A549 (cell line): ENCODE measurements around the gene SH3D21. TPM values are rescaled to one million over a fixed set of nuclear protein-coding genes. Genes with fewer than 3 reads are reported as not detected.

Source experiments
- ATAC-seq, 2 experiments: fragments of 200-7000 bp in 1 of 2; fragments of >200 bp in 1 of 2; cut with Nextera tagmentation in 1 of 2; cut with Tn5 transposase in 1 of 2; 3 replicates each; pipeline versions ENCODE4 v1.8.0 to v1.9.1; 2018 to 2020; ENCODE audit warnings: mild to moderate bottlenecking in 1 of 2, moderate library complexity in 1 of 2
- CTCF ChIA-PET: fragments of 300-600 bp; sonication (Branson Sonifier 250); formaldehyde crosslinking; extraction: SDS; loops from one replicate; lab custom pipeline; 2021; ENCODE audit warnings: antibody characterized with exemption, inconsistent platforms; lab: Yijun Ruan, JAX
- POLR2A ChIA-PET: fragments of 350-600 bp; formaldehyde crosslinking; extraction: SDS; loops from one replicate; lab custom pipeline; 2021; ENCODE audit warnings: antibody characterized with exemption, inconsistent platforms; lab: Yijun Ruan, JAX
- DNase-seq, 2 experiments: peaks; one replicate each; pipeline versions ENCODE4 v3.0.0 to v3.0.0-alpha.2; 2011 to 2016; ENCODE audit warnings: low read depth in 1 of 2, low spot score in 1 of 2
- FAIRE-seq: peaks from 2 replicates; lab custom pipeline; 2011; peaks lifted over from hg19 to GRCh38; lab: Jason Lieb, UNC
- H3K27ac ChIP-seq, 2 experiments: fragments of >200 bp; sonication (Bioruptor Twin); formaldehyde crosslinking; 3 replicates each; pipeline ENCODE4 v1.5.1; 2016 to 2017
- H3K4me1 ChIP-seq: fragments of >200 bp; sonication (Bioruptor Twin); formaldehyde crosslinking; 3 replicates; pipeline ENCODE4 v1.6.1; 2016
- H3K4me2 ChIP-seq: fragments of >200 bp; sonication (Bioruptor Twin); formaldehyde crosslinking; 3 replicates; pipeline ENCODE4 v1.6.1; 2016
- H3K4me3 ChIP-seq: fragments of >200 bp; sonication (Bioruptor Twin); formaldehyde crosslinking; 3 replicates; pipeline ENCODE4 v1.5.1; 2016
- H3K9me3 ChIP-seq: fragments of >200 bp; sonication (Bioruptor Twin); formaldehyde crosslinking; 3 replicates; pipeline ENCODE4 v1.6.1; 2016
- ATOH8 ChIP-seq: fragments of 250-450 bp; sonication (Bioruptor Pico); IDR thresholded peaks from 2 replicates; pipeline ENCODE4 v1.5.0; 2020; ENCODE audit warnings: low read depth, mild to moderate bottlenecking, moderate library complexity
- CBX8 ChIP-seq: fragments of 200-600 bp; sonication (generic); IDR thresholded peaks from 2 replicates; pipeline ENCODE4 v1.6.1; 2016
- CEBPB ChIP-seq, 2 experiments: fragments of >200 bp in 1 of 2; sonication (Bioruptor Twin) in 1 of 2; formaldehyde crosslinking in 1 of 2; IDR thresholded peaks; 2 replicates each; pipeline ENCODE4 v1.6.1; 2012 to 2016
- CHD4 ChIP-seq: fragments of 200-600 bp; sonication (generic); IDR thresholded peaks from 2 replicates; pipeline ENCODE4 v1.6.1; 2016; ENCODE audit warnings: antibody characterized with exemption, mild to moderate bottlenecking, borderline replicate concordance
- CTCF ChIP-seq: fragments of >200 bp; sonication (Bioruptor Twin); formaldehyde crosslinking; IDR thresholded peaks from 3 replicates; pipeline ENCODE4 v1.5.1; 2016
- ESRRA ChIP-seq: fragments of 150-350 bp; IDR thresholded peaks from 2 replicates; pipeline ENCODE4 v1.6.1; 2014; ENCODE audit warnings: mild to moderate bottlenecking, low read length, borderline replicate concordance
- FOSL2 ChIP-seq, 2 experiments: fragments of 450-650 bp in 1 of 2; fragments of >200 bp in 1 of 2; sonication (Bioruptor Twin) in 1 of 2; formaldehyde crosslinking; IDR thresholded peaks; 2 replicates each; pipeline versions ENCODE4 v1.5.0 to v1.6.1; 2016 to 2020; ENCODE audit warnings: mild to moderate bottlenecking in 1 of 2, moderate library complexity in 1 of 2
- GATA3 ChIP-seq: IDR thresholded peaks from 2 replicates; pipeline ENCODE4 v1.6.1; 2012; ENCODE audit warnings: borderline replicate concordance
- HOXB13 ChIP-seq: fragments of 250-450 bp; sonication (Bioruptor Pico); IDR thresholded peaks from 2 replicates; pipeline ENCODE4 v1.5.0; 2020; ENCODE audit warnings: low read depth, mild to moderate bottlenecking, moderate library complexity
- JUNB ChIP-seq: fragments of >200 bp; sonication (Bioruptor Twin); formaldehyde crosslinking; IDR thresholded peaks from 2 replicates; pipeline ENCODE4 v1.6.1; 2016
- NFE2L2 ChIP-seq: fragments of 150-350 bp; conservative IDR thresholded peaks from 2 replicates; pipeline ENCODE4 v1.6.1; 2014; ENCODE audit warnings: low read length
- PHF8 ChIP-seq: fragments of 200-600 bp; sonication (generic); IDR thresholded peaks from 2 replicates; pipeline ENCODE4 v1.6.1; 2016; ENCODE audit warnings: low read depth, mild to moderate bottlenecking, antibody characterized with exemption, moderate library complexity, borderline replicate concordance
- POLR2AphosphoS2 ChIP-seq: conservative IDR thresholded peaks from 2 replicates; pipeline ENCODE4 v1.6.1; 2012; ENCODE audit warnings: low read length, improper control_type of control experiment, inconsistent platforms
- RARB ChIP-seq: fragments of 250-450 bp; sonication (Bioruptor Pico); IDR thresholded peaks from 2 replicates; pipeline ENCODE4 v1.8.0; 2021; ENCODE audit warnings: mild to moderate bottlenecking, moderate library complexity
- RCOR1 ChIP-seq: fragments of 150-350 bp; IDR thresholded peaks from 2 replicates; pipeline ENCODE4 v1.6.1; 2014; ENCODE audit warnings: antibody characterized with exemption, low read length, low read depth
- RFX5 ChIP-seq: fragments of 450-650 bp; IDR thresholded peaks from 2 replicates; pipeline ENCODE4 v1.7.1; 2014; ENCODE audit warnings: antibody characterized with exemption, mild to moderate bottlenecking, moderate library complexity
- SREBF2 ChIP-seq: fragments of 450-650 bp; IDR thresholded peaks from 2 replicates; pipeline ENCODE4 v1.6.1; 2014; ENCODE audit warnings: mild to moderate bottlenecking, moderate library complexity
- TFCP2L1 ChIP-seq: fragments of 250-450 bp; sonication (Bioruptor Pico); IDR thresholded peaks from 2 replicates; pipeline ENCODE4 v1.5.0; 2021; ENCODE audit warnings: mild to moderate bottlenecking
- TP53 ChIP-seq: fragments of 250-450 bp; sonication (Bioruptor Pico); IDR thresholded peaks from 2 replicates; pipeline ENCODE4 v1.5.0; 2021; ENCODE audit warnings: mild to moderate bottlenecking, moderate library complexity
- ZFP36 ChIP-seq: fragments of 450-650 bp; IDR thresholded peaks from 2 replicates; pipeline ENCODE4 v1.6.1; 2014; ENCODE audit warnings: borderline replicate concordance; ENCODE audit not compliant: partially characterized antibody
- ZNF302 ChIP-seq: fragments of 250-450 bp; sonication (Bioruptor Pico); IDR thresholded peaks from 2 replicates; pipeline ENCODE4 v1.9.0; 2021; ENCODE audit warnings: inconsistent platforms, mild to moderate bottlenecking, moderate library complexity
- WGBS: methylation state at CpG from one replicate; pipeline ENCODE4 v1.1.6; 2017; ENCODE audit errors: missing lambda C conversion rate; 5-methylcytosine and 5-hydroxymethylcytosine counted together
- polyA plus RNA-seq, 4 experiments: library from polyadenylated mRNA; depleted of rRNA in 3 of 4; stranded (reverse); fragments of >200 nt; fragmentation: RNase III in 1 of 4; extraction: RNeasy Plus Mini Kit Qiagen cat#74134 plus additional on column Dnase treatment in 1 of 4; gene quantifications; 2 replicates in 3 of 4; 3 replicates in 1 of 4; pipeline ENCODE4 v1.2.3, GENCODE V29; 2011 to 2017
- TF ChIP-seq, protein P1 (sequence below): fragments of 150-350 bp; IDR thresholded peaks from 2 replicates; pipeline ENCODE4 v1.6.1; 2014; ENCODE audit warnings: low read depth, mild to moderate bottlenecking, low read length
- TF ChIP-seq, protein P2 (sequence below): fragments of 450-650 bp; IDR thresholded peaks from 2 replicates; pipeline ENCODE4 v1.6.1; 2014; ENCODE audit warnings: antibody characterized with exemption
- TF ChIP-seq, protein P3 (sequence below): fragments of >200 bp; sonication (Bioruptor Twin); formaldehyde crosslinking; IDR thresholded peaks from 2 replicates; pipeline ENCODE4 v1.6.1; 2016

SH3D21 gene
- polyA plus RNA-seq, 2 of the 4 experiments (the other 2 are of a cell fraction): 0.41 to 1.1 TPM

DNA sequence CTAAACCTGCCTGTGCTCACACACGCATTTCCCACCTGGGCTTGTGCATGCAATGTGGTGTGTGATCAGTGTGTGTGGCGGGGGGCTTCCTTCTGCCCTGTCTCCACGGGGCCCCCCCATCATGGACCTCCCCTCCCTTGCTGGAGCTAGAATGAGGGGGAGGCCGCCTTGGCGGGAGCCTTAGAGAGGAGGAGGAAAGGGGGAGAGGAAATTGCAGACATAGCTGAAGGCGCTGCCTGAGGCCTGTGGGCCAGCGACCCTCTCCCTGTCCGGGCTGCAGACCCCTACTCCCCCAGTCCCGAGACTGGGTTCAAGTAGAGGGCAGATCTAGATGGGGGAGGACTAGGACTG lies 18.2 kb downstream of the SH3D21 start:
- POLR2A ChIA-PET: no interaction called here

GRCh38 chr1:36326499-36326898 lies 20.3 kb downstream of the SH3D21 start:
- H3K4me2 ChIP-seq: no peak overlapping the region
- no peak overlapping the region for H3K4me3 ChIP-seq
- no peak overlapping the region for H3K27ac ChIP-seq
- DNase-seq (no peak), ATAC-seq (no peak), FAIRE-seq (no peak)
- H3K4me1 ChIP-seq: peaks cover 11% of the 10 kb centered on the region; the same call in 2 of the 3 replicates
- POLR2A ChIA-PET: no interaction called here
- 83% methylated on average over 4 of the region's 6 CpGs for WGBS
- H3K9me3 ChIP-seq: no peaks in the 10 kb centered on the region
- no peak for TF ChIP-seq RFX5
- TF ChIP-seq CBX8: no peak
- no peak for TF ChIP-seq CHD4
- TF ChIP-seq PHF8: no peak
- TF ChIP-seq HOXB13 (CRISPR knock-in tag): no peak
- TF ChIP-seq, protein P1, sequence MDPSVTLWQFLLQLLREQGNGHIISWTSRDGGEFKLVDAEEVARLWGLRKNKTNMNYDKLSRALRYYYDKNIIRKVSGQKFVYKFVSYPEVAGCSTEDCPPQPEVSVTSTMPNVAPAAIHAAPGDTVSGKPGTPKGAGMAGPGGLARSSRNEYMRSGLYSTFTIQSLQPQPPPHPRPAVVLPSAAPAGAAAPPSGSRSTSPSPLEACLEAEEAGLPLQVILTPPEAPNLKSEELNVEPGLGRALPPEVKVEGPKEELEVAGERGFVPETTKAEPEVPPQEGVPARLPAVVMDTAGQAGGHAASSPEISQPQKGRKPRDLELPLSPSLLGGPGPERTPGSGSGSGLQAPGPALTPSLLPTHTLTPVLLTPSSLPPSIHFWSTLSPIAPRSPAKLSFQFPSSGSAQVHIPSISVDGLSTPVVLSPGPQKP: no peak
- TF ChIP-seq, protein P2, sequence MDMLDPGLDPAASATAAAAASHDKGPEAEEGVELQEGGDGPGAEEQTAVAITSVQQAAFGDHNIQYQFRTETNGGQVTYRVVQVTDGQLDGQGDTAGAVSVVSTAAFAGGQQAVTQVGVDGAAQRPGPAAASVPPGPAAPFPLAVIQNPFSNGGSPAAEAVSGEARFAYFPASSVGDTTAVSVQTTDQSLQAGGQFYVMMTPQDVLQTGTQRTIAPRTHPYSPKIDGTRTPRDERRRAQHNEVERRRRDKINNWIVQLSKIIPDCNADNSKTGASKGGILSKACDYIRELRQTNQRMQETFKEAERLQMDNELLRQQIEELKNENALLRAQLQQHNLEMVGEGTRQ: no peak
- TF ChIP-seq ZFP36: no peak
- TF ChIP-seq ZNF302: no peak
- no peak for TF ChIP-seq JUNB
- TF ChIP-seq SREBF2: no peak
- TF ChIP-seq, all 56 proteins: peak for 0
- CTCF ChIA-PET: interaction anchor here (1.0 to 5.0 kb wide), 3 partner anchors 13 to 42 kb away, joined by 3 to 33 read pairs (median 5); no protein-coding TSS in a partner anchor

More for the DNA sequence above, 18.2 kb downstream of the SH3D21 start:
- CTCF ChIA-PET: interaction anchor here (0.7 to 5.0 kb wide), 4 partner anchors 8 to 175 kb away, joined by 3 to 33 read pairs (median 4); partner anchors contain the start of gene TRAPPC3
- Histone ChIP-seq H3K4me2 (peak overlapping the region; percentile 88), H3K27ac (peak overlapping the region; percentile 76 to 96; a peak in 5 of 6 replicates), H3K4me3 (peak overlapping the region; percentile 79; the same call in 1 of the 3 replicates), H3K4me1 (peaks cover 11% of the 10 kb centered on the region; the same call in 2 of the 3 replicates), H3K9me3 (no peaks in the 10 kb centered on the region)
- no peak for DNase-seq
- no peak for FAIRE-seq
- TF ChIP-seq GATA3: no peak
- ATAC-seq: no peak
- WGBS: 82% methylated on average over 4 of the region's 9 CpGs

- TF ChIP-seq RARB (CRISPR knock-in tag) (no peak), CTCF (no peak), NFE2L2 (no peak), RCOR1 (no peak), TFCP2L1 (no peak), ATOH8 (CRISPR knock-in tag) (no peak), POLR2AphosphoS2 (no peak), FOSL2 (IDR thresholded peaks at IDR 0.05) (no peak), FOSL2 (CRISPR knock-in tag; IDR thresholded peaks at IDR 0.05) (no peak), TP53 (no peak), ESRRA (no peak), CEBPB (IDR thresholded peaks at IDR 0.05) (no peak)
- TF ChIP-seq, protein P3, sequence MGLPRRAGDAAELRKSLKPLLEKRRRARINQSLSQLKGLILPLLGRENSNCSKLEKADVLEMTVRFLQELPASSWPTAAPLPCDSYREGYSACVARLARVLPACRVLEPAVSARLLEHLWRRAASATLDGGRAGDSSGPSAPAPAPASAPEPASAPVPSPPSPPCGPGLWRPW: no peak
- TF ChIP-seq, protein P2: no peak
- H3K4me2 ChIP-seq: no peak overlapping the region
- DNase-seq (no peak), FAIRE-seq (no peak), ATAC-seq (no peak)
- no peak overlapping the region for H3K4me3 ChIP-seq
- ChIA-PET CTCF (interaction anchor here (1.1 to 5.0 kb wide), 2 partner anchors 15 to 24 kb away, joined by 3 to 33 read pairs; no protein-coding TSS in a partner anchor), POLR2A (no interaction called here)
- H3K4me1 ChIP-seq: peaks cover 11% of the 10 kb centered on the region; the same call in 2 of the 3 replicates
- no peaks in the 10 kb centered on the region for H3K9me3 ChIP-seq
- no peak overlapping the region for H3K27ac ChIP-seq
- WGBS: 98% methylated on average over 6 of the region's 9 CpGs
Measured at GRCh38 chr1:36327421-36328087, 21.4 kb downstream of the SH3D21 start.
